ENCODE results near the gene OLFML3. TPM values are rescaled to one million over a fixed set of nuclear protein-coding genes. Genes with fewer than 3 reads are reported as not detected.
"Not testable (repeated sequence)": the region's sequence is repeated elsewhere in the genome, so short reads cannot be mapped to it uniquely, and the experiment has no call there.

The OLFML3 gene
- total RNA-seq, 2 experiments from 2014 or later = 0.10 TPM; not detected in 1

DNA sequence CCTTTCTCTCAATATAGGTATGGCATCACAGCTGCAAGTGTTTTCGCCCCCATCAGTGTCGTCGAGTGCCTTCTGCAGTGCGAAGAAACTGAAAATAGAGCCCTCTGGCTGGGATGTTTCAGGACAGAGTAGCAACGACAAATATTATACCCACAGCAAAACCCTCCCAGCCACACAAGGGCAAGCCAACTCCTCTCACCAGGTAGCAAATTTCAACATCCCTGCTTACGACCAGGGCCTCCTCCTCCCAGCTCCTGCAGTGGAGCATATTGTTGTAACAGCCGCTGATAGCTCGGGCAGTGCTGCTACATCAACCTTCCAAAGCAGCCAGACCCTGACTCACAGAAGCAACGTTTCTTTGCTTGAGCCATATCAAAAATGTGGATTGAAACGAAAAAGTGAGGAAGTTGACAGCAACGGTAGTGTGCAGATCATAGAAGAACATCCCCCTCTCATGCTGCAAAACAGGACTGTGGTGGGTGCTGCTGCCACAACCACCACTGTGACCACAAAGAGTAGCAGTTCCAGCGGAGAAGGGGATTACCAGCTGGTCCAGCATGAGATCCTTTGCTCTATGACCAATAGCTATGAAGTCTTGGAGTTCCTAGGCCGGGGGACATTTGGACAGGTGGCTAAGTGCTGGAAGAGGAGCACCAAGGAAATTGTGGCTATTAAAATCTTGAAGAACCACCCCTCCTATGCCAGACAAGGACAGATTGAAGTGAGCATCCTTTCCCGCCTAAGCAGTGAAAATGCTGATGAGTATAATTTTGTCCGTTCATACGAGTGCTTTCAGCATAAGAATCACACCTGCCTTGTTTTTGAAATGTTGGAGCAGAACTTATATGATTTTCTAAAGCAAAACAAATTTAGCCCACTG lies 38.7 kb upstream of the OLFML3 start:
- peak; percentile 70 for DNase-seq
- peak overlapping the region; percentile 73 for H3K27ac Mint-ChIP-seq
- no peaks in the 10 kb centered on the region for H3K27me3 Mint-ChIP-seq (ENCODE audit: low read depth)
- no peaks in the 10 kb centered on the region for H3K9me3 Mint-ChIP-seq
- H3K4me3 Mint-ChIP-seq = peak overlapping the region; percentile 69
- intact Hi-C loops (cut with micrococcal nuclease) = loop anchor here (1.0 to 10.0 kb wide), 2 partner anchors 10 to 806 kb away; no protein-coding TSS in a partner anchor
- H3K36me3 Mint-ChIP-seq (ENCODE audit: low read depth) = peaks cover 30% of the 10 kb centered on the region
- CTCF ChIA-PET = interaction anchor here (1.0 to 3.1 kb wide), 5 partner anchors 8 to 15 kb away, joined by 4 to 12 read pairs (median 9); no protein-coding TSS in a partner anchor
- peaks cover 67% of the 10 kb centered on the region for H3K4me1 Mint-ChIP-seq (ENCODE audit: low read depth)

GRCh38 chr1:113941245-113941559 lies 38.1 kb upstream of the OLFML3 start:
- no peaks in the 10 kb centered on the region for H3K9me3 Mint-ChIP-seq
- DNase-seq = no peak
- peaks cover 67% of the 10 kb centered on the region for H3K4me1 Mint-ChIP-seq (ENCODE audit: low read depth)
- H3K36me3 Mint-ChIP-seq (ENCODE audit: low read depth) = peaks cover 30% of the 10 kb centered on the region
- peak overlapping the region; percentile 73 for H3K27ac Mint-ChIP-seq
- CTCF ChIA-PET = interaction anchor here (2.6 to 3.1 kb wide), 3 partner anchors 8 to 15 kb away, joined by 9 to 12 read pairs (median 9); no protein-coding TSS in a partner anchor
- H3K4me3 Mint-ChIP-seq = no peak overlapping the region
- no peaks in the 10 kb centered on the region for H3K27me3 Mint-ChIP-seq (ENCODE audit: low read depth)
- intact Hi-C loops (cut with micrococcal nuclease) = loop anchor here (10.0 kb wide), 1 partner anchor 806 kb away; no protein-coding TSS in a partner anchor

DNA sequence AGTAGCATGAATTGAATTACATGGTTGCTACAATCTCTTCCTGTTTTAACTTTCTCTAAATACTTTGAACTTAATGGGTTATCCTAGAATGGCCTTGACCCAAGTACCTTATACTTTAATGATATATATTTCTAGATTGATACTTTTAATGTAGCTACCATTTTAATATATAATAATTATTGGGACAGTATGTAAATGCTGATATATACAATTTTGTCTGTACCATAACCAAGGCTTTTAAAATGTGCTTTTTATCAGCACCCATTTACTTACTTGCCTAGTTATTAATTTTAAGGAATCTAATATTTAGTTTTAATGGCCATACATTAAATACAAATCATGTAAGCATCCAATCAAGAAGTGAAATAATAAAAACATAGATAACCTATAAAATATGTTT lies 36.7 kb upstream of the OLFML3 start:
- Mint-ChIP-seq H3K27me3 (ENCODE audit: low read depth) (no peaks in the 10 kb centered on the region), H3K27ac (no peak overlapping the region), H3K9me3 (no peaks in the 10 kb centered on the region), H3K36me3 (ENCODE audit: low read depth) (peaks cover 29% of the 10 kb centered on the region), H3K4me1 (ENCODE audit: low read depth) (peaks cover 70% of the 10 kb centered on the region), H3K4me3 (no peak overlapping the region)
- DNase-seq = no peak
- CTCF ChIA-PET = no interaction called here
- intact Hi-C loops (cut with micrococcal nuclease) = loop anchor here (10.0 kb wide), 1 partner anchor 808 kb away; no protein-coding TSS in a partner anchor

DNA sequence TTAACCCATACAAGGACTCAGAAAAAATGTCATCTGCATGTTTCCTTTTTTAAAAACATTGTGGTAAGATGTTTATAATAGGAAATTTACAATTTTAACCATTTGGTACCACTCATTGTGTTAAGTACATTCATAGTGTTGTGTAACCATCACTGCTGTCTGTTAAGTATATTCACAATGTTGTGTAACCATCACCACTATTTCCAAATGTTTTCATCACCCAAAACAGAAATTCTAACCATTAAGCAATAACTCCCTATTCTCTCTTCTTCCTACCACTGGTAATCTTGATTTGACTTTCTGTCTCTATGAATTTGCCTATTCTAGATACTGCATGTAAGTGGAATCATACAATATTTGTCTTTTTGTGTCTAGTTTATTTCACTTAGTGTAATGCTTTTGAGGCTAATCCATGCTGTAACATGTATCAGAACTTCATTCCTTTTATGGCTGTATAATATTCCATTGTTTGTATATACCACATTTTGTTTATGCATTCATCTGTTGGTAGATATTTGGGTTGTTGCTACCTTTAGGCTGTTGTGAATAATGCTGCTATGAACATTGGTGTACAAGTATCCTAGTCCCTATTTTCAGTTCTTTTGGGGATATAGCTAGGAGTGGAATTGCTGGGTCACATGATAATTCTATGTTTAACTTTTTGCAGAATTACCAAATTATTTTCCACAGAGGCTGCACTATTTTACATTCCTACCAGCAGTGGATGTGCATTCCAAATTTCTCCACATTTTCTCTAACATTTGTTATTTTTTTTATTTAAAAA lies 36.1 kb upstream of the OLFML3 start:
- Mint-ChIP-seq H3K4me1 (ENCODE audit: low read depth) (peaks cover 70% of the 10 kb centered on the region), H3K4me3 (no peak overlapping the region), H3K9me3 (no peaks in the 10 kb centered on the region), H3K36me3 (ENCODE audit: low read depth) (peaks cover 30% of the 10 kb centered on the region), H3K27me3 (ENCODE audit: low read depth) (no peaks in the 10 kb centered on the region), H3K27ac (peak overlapping the region; percentile 66)
- CTCF ChIA-PET = no interaction called here
- intact Hi-C loops (cut with micrococcal nuclease) = loop anchor here (10.0 kb wide), 1 partner anchor 808 kb away; no protein-coding TSS in a partner anchor
- no peak for DNase-seq

DNA sequence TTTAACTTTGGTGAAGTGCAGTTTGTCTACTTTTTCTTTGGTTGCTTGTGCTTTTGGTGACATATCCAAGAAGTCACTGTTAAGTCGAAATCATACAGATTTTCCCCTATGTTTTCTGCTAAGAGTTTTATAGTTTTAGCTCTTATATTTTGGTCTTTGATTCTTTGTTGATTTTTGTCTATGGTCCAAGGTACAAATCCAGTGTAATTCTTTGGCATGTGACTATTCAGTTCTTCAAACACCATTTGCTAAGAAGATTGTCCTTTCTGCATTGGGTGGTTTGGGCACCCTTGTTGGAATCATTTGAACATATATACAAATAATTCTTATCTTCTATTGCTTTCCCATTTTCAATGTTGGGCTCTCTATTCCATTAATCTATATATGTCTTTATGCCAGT lies 33.9 kb upstream of the OLFML3 start:
- no peak for DNase-seq
- Mint-ChIP-seq H3K4me1 (ENCODE audit: low read depth) (peaks cover 67% of the 10 kb centered on the region), H3K36me3 (ENCODE audit: low read depth) (peaks cover 26% of the 10 kb centered on the region), H3K9me3 (no peaks in the 10 kb centered on the region), H3K27ac (no peak overlapping the region), H3K27me3 (ENCODE audit: low read depth) (no peaks in the 10 kb centered on the region), H3K4me3 (no peak overlapping the region)
- intact Hi-C loops (cut with micrococcal nuclease) = loop anchor here (10.0 kb wide), 1 partner anchor 811 kb away; no protein-coding TSS in a partner anchor
- CTCF ChIA-PET = interaction anchor here (0.7 to 4.9 kb wide), 2 partner anchors 15 to 635 kb away, joined by 3 to 53 read pairs; partner anchors contain the start of gene HIPK1

- H3K4me1 Mint-ChIP-seq (ENCODE audit: low read depth) = peaks cover 65% of the 10 kb centered on the region
- intact Hi-C loops (cut with micrococcal nuclease) = loop anchor here (2.0 to 10.0 kb wide), 2 partner anchors 29 to 811 kb away; no protein-coding TSS in a partner anchor
- H3K27ac Mint-ChIP-seq = peak overlapping the region; percentile 79
- H3K36me3 Mint-ChIP-seq (ENCODE audit: low read depth) = peaks cover 18% of the 10 kb centered on the region
- DNase-seq = no peak
- H3K9me3 Mint-ChIP-seq = no peaks in the 10 kb centered on the region
- H3K27me3 Mint-ChIP-seq (ENCODE audit: low read depth) = no peaks in the 10 kb centered on the region
- CTCF ChIA-PET = interaction anchor here (0.6 to 4.9 kb wide), 8 partner anchors 13 to 873 kb away, joined by 3 to 53 read pairs (median 4); partner anchors contain the start of genes AP4B1, DCLRE1B, HIPK1 and LRIG2
- H3K4me3 Mint-ChIP-seq = no peak overlapping the region
These were observed 33.2 kb upstream of the OLFML3 start for GRCh38 chr1:113946112-113946511.

- DNase-seq = no peak
- Mint-ChIP-seq H3K4me3 (peak overlapping the region; percentile 49), H3K9me3 (no peaks in the 10 kb centered on the region), H3K36me3 (ENCODE audit: low read depth) (peaks cover 16% of the 10 kb centered on the region), H3K27ac (peak overlapping the region; percentile 79), H3K4me1 (ENCODE audit: low read depth) (peaks cover 68% of the 10 kb centered on the region), H3K27me3 (ENCODE audit: low read depth) (no peaks in the 10 kb centered on the region)
- CTCF ChIA-PET = interaction anchor here (0.8 to 4.9 kb wide), 7 partner anchors 11 to 874 kb away, joined by 3 to 53 read pairs (median 5); partner anchors contain the start of genes AP4B1, DCLRE1B, HIPK1 and LRIG2
- intact Hi-C loops (cut with micrococcal nuclease) = loop anchor here (1.0 to 10.0 kb wide), 4 partner anchors 8 to 812 kb away; no protein-coding TSS in a partner anchor
These were observed 32.4 kb upstream of the OLFML3 start for GRCh38 chr1:113946678-113947387.

GRCh38 chr1:113947388-113948107 lies 31.7 kb upstream of the OLFML3 start:
- CTCF ChIA-PET = interaction anchor here (0.6 to 4.9 kb wide), 8 partner anchors 11 to 875 kb away, joined by 3 to 53 read pairs (median 4); partner anchors contain the start of genes AP4B1, DCLRE1B, HIPK1 and LRIG2

DNA sequence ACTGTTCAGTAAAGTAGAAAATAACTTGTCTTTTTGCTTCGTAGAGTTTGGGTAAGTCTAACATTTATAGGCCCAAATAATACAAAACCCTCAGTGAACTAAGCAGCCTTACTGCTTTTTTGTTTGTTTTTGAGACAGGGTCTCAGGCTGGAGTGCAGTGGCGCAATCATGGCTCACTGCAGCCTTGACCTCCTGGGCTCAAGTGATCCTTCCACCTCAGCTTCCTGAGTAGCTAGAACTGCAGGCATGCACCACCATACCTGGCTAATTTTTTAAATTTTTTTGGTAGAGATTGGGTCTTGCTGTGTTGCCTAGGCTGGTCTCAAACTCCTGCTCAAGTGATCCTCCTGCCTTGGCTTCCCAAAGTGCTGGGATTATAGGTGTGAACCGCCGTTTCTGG lies 31.1 kb upstream of the OLFML3 start:
- Mint-ChIP-seq H3K27ac (peak overlapping the region; percentile 79), H3K36me3 (ENCODE audit: low read depth) (peaks cover 12% of the 10 kb centered on the region), H3K4me1 (ENCODE audit: low read depth) (peaks cover 72% of the 10 kb centered on the region), H3K4me3 (peak overlapping the region; percentile 49)
- intact Hi-C loops (cut with micrococcal nuclease) = loop anchor here (10.0 kb wide), 1 partner anchor 813 kb away; no protein-coding TSS in a partner anchor
- not testable (repeated sequence) for H3K27me3 Mint-ChIP-seq (ENCODE audit: low read depth); H3K9me3 Mint-ChIP-seq; DNase-seq
- CTCF ChIA-PET = interaction anchor here (0.6 to 4.9 kb wide), 7 partner anchors 8 to 185 kb away, joined by 3 to 53 read pairs (median 5); partner anchors contain the start of gene HIPK1

More at GRCh38 chr1:113947388-113948107, 31.7 kb upstream of the OLFML3 start:
- Mint-ChIP-seq H3K4me3 (peak overlapping the region; percentile 49), H3K27me3 (ENCODE audit: low read depth) (no peaks in the 10 kb centered on the region), H3K4me1 (ENCODE audit: low read depth) (peaks cover 72% of the 10 kb centered on the region), H3K36me3 (ENCODE audit: low read depth) (peaks cover 12% of the 10 kb centered on the region), H3K27ac (peak overlapping the region; percentile 79), H3K9me3 (no peaks in the 10 kb centered on the region)
- intact Hi-C loops (cut with micrococcal nuclease) = loop anchor here (1.0 to 10.0 kb wide), 4 partner anchors 8 to 813 kb away; no protein-coding TSS in a partner anchor
- DNase-seq = no peak

GRCh38 chr1:113949007-113949406 lies 30.3 kb upstream of the OLFML3 start:
- peak overlapping the region; percentile 79 for H3K27ac Mint-ChIP-seq
- no peaks in the 10 kb centered on the region for H3K27me3 Mint-ChIP-seq (ENCODE audit: low read depth)
- DNase-seq = no peak
- no peak overlapping the region for H3K4me3 Mint-ChIP-seq
- no peaks in the 10 kb centered on the region for H3K9me3 Mint-ChIP-seq
- intact Hi-C loops (cut with micrococcal nuclease) = loop anchor here (10.0 kb wide), 1 partner anchor 814 kb away; no protein-coding TSS in a partner anchor
- H3K36me3 Mint-ChIP-seq (ENCODE audit: low read depth) = peaks cover 13% of the 10 kb centered on the region
- H3K4me1 Mint-ChIP-seq (ENCODE audit: low read depth) = peaks cover 74% of the 10 kb centered on the region
- CTCF ChIA-PET = interaction anchor here (0.8 to 4.9 kb wide), 8 partner anchors 9 to 113 kb away, joined by 3 to 53 read pairs (median 5); partner anchors contain the start of gene HIPK1

Measured in activated naive CD4-positive, alpha-beta T cell treated with anti-CD3 and anti-CD28 coated beads for 36 hours (primary cell).